ENCODE data around the gene LYRM1. TPM values are rescaled to one million over a fixed set of nuclear protein-coding genes. Genes with fewer than 3 reads are reported as not detected.

Gene LYRM1
- total and polyA plus RNA-seq, 2 of the 8 experiments (the other 6 are each of a cell fraction or from before 2014, with no cell fraction given): 11.6 to 13.4 TPM

DNA sequence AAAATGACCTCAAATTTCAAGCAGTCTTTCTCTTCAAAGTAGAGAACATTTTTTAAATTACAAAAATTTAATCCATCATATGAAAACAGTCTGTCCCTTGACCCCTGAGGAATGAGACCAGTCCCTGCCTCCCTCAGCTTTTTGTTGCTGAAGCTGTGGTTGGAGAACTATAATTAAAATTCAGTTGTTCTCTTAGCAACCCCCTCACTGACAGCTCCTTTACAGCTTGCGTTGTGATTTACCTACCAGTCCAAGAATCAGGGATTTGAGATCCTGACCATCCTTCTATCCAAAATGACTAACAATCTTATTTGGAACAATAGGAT lies 29.8 kb downstream of the LYRM1 start (continued):
- TF ChIP-seq, protein P1, sequence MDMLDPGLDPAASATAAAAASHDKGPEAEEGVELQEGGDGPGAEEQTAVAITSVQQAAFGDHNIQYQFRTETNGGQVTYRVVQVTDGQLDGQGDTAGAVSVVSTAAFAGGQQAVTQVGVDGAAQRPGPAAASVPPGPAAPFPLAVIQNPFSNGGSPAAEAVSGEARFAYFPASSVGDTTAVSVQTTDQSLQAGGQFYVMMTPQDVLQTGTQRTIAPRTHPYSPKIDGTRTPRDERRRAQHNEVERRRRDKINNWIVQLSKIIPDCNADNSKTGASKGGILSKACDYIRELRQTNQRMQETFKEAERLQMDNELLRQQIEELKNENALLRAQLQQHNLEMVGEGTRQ (IDR thresholded peaks at IDR 0.05; ENCODE audit: low read length): no peak
- TF ChIP-seq, protein P2, sequence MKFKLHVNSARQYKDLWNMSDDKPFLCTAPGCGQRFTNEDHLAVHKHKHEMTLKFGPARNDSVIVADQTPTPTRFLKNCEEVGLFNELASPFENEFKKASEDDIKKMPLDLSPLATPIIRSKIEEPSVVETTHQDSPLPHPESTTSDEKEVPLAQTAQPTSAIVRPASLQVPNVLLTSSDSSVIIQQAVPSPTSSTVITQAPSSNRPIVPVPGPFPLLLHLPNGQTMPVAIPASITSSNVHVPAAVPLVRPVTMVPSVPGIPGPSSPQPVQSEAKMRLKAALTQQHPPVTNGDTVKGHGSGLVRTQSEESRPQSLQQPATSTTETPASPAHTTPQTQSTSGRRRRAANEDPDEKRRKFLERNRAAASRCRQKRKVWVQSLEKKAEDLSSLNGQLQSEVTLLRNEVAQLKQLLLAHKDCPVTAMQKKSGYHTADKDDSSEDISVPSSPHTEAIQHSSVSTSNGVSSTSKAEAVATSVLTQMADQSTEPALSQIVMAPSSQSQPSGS (IDR thresholded peaks at IDR 0.05; ENCODE audit: low read length): no peak
- no peak for TF ChIP-seq NANOG (IDR thresholded peaks at IDR 0.05; ENCODE audit: insufficient read depth, low read depth, low read length, poor library complexity, severe bottlenecking)
- TF ChIP-seq RAD21 (IDR thresholded peaks at IDR 0.05 in 1 of 2, conservative IDR thresholded peaks at IDR 0.05 in 1 of 2; ENCODE audit: low read depth in 2 of 2, low read length in 2 of 2): no peak
- no peak for TF ChIP-seq SRF (IDR thresholded peaks at IDR 0.05; ENCODE audit: low read depth, low read length)
